Measurements from ENCODE around the gene UBE3B. TPM values are rescaled to one million over a fixed set of nuclear protein-coding genes. Genes with fewer than 3 reads are reported as not detected.

Gene UBE3B
- total RNA-seq, 1 donor from 2014 or later, result 36.9 TPM

- peaks cover 6% of the 10 kb centered on the region for H3K9me3 Mint-ChIP-seq
- intact Hi-C loops (cut with micrococcal nuclease), result no loop called here
- POLR2A ChIA-PET, result no interaction called here
Observed at GRCh38 chr12:109566424-109566823, 89.0 kb downstream of the UBE3B start.

GRCh38 chr12:109567296-109567695, 89.9 kb downstream of the UBE3B start:
- no peaks in the 10 kb centered on the region for H3K27me3 Mint-ChIP-seq
- ATAC-seq (ENCODE audit: low read depth) (no peak), DNase-seq (no peak)
- H3K9me3 Mint-ChIP-seq, result peaks cover 3% of the 10 kb centered on the region
- H3K4me3 Mint-ChIP-seq, result no peak overlapping the region
- peaks cover 81% of the 10 kb centered on the region for H3K36me3 Mint-ChIP-seq (ENCODE audit: low read depth)
- ChIA-PET CTCF (no interaction called here), POLR2A (no interaction called here)
- TF ChIP-seq CTCF (IDR thresholded peaks at IDR 0.05), result no peak
- H3K4me1 Mint-ChIP-seq, result peaks cover 2% of the 10 kb centered on the region
- no peak overlapping the region for H3K27ac Mint-ChIP-seq
- intact Hi-C loops (cut with micrococcal nuclease), result no loop called here

More at GRCh38 chr12:109566424-109566823, 89.0 kb downstream of the UBE3B start:
- H3K4me1 Mint-ChIP-seq, result no peaks in the 10 kb centered on the region
- H3K27me3 Mint-ChIP-seq, result no peaks in the 10 kb centered on the region
- H3K4me3 Mint-ChIP-seq, result no peak overlapping the region
- DNase-seq (no peak), ATAC-seq (ENCODE audit: low read depth) (no peak)
- CTCF ChIA-PET, result no interaction called here
- peaks cover 86% of the 10 kb centered on the region for H3K36me3 Mint-ChIP-seq (ENCODE audit: low read depth)
- no peak for TF ChIP-seq CTCF (IDR thresholded peaks at IDR 0.05)
- no peak overlapping the region for H3K27ac Mint-ChIP-seq

- ChIA-PET CTCF (no interaction called here), POLR2A (no interaction called here)
- Mint-ChIP-seq H3K36me3 (ENCODE audit: low read depth) (peaks cover 78% of the 10 kb centered on the region), H3K4me3 (no peak overlapping the region), H3K27me3 (no peaks in the 10 kb centered on the region), H3K27ac (no peak overlapping the region), H3K4me1 (peaks cover 9% of the 10 kb centered on the region), H3K9me3 (no peaks in the 10 kb centered on the region)
- intact Hi-C loops (cut with micrococcal nuclease), result no loop called here
- no peak for TF ChIP-seq CTCF (IDR thresholded peaks at IDR 0.05)
- DNase-seq (no peak), ATAC-seq (ENCODE audit: low read depth) (no peak)
Observed at GRCh38 chr12:109567967-109568366, 90.5 kb downstream of the UBE3B start.

- no peak for ATAC-seq (ENCODE audit: low read depth)
- peaks cover 11% of the 10 kb centered on the region for H3K4me1 Mint-ChIP-seq
- intact Hi-C loops (cut with micrococcal nuclease), result no loop called here
- H3K27me3 Mint-ChIP-seq, result no peaks in the 10 kb centered on the region
- H3K4me3 Mint-ChIP-seq, result no peak overlapping the region
- no peaks in the 10 kb centered on the region for H3K9me3 Mint-ChIP-seq
- peaks cover 79% of the 10 kb centered on the region for H3K36me3 Mint-ChIP-seq (ENCODE audit: low read depth)
- H3K27ac Mint-ChIP-seq, result no peak overlapping the region
- POLR2A ChIA-PET, result no interaction called here
- no peak for DNase-seq
- TF ChIP-seq CTCF (IDR thresholded peaks at IDR 0.05), result no peak
- CTCF ChIA-PET, result no interaction called here
Observed at GRCh38 chr12:109568486-109568885, 91.1 kb downstream of the UBE3B start.

- H3K4me1 Mint-ChIP-seq, result peaks cover 25% of the 10 kb centered on the region
- no peak overlapping the region for H3K27ac Mint-ChIP-seq
- peaks cover 57% of the 10 kb centered on the region for H3K36me3 Mint-ChIP-seq (ENCODE audit: low read depth)
- H3K9me3 Mint-ChIP-seq, result no peaks in the 10 kb centered on the region
- ChIA-PET CTCF (no interaction called here), POLR2A (interaction anchor here (0.7 kb wide), 1 partner anchor 102 kb away, joined by 6 read pairs; no protein-coding TSS in a partner anchor)
- no peaks in the 10 kb centered on the region for H3K27me3 Mint-ChIP-seq
- DNase-seq, result no peak
- no peak for ATAC-seq (ENCODE audit: low read depth)
- H3K4me3 Mint-ChIP-seq, result peak overlapping the region; percentile 93
- intact Hi-C loops (cut with micrococcal nuclease), result loop anchor here (2.0 to 10.0 kb wide), 7 partner anchors 110 to 1810 kb away; partner anchors contain the start of genes ATP2A2, GLTP, ISCU and PRDM4
- no peak for TF ChIP-seq CTCF (IDR thresholded peaks at IDR 0.05)
Observed at GRCh38 chr12:109571773-109572505, 94.5 kb downstream of the UBE3B start.

Data from activated B cell treated with CpG ODN at 0.5 μM for 24 hours (primary cell).